GM12874 (cell line): ENCODE measurements around the gene GPR108.

Experiments used
- CTCF ChIP-seq: IDR thresholded peaks from 2 replicates; pipeline ENCODE4 v1.5.1; 2011; ENCODE audit warnings: low read depth, mild to moderate bottlenecking, control low read depth, low read length, moderate library complexity; ENCODE audit not compliant: insufficient read depth

GPR108 gene

GRCh38 chr19:6732803-6733337, 4.5 kb downstream of the GPR108 start:
- TF ChIP-seq CTCF: no peak

- no peak for TF ChIP-seq CTCF
Measured at GRCh38 chr19:6731822-6732221, 5.6 kb downstream of the GPR108 start.

DNA sequence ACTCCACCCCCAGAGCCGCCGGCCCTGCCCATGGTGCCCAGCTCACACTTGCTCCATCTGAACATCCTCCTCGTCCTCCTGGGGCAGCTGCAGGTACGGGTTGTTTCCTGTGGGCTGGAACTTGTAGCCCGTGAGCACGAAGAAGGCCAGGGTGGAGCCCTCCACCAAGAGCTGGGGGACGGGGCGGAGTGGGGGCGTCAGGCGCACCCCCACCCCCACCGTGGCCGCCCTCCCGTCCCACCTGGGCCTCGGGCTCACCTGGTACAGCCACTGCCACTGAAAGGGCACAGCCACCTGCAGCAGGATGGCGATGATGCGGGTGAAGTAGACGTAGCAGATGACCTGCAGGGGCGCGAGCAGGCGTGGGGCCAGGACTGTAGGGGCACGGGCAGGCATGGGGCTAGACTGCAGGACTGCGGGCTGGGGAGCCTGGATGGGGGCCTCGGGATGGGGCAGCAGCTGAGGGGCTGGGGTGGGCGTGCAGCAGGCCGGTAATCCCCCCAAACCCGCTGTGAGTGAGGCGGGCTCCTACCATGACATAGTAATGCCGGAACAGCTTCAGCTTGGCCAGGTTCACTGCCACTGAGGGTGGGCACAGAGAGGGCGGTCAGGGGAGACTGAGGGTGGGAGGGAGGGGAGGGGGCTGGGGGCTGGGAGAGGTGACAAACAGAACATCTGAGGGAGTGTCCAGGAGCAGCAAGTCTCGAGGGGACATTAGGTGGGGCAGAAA, 6.3 kb downstream of the GPR108 start:
- no peak for TF ChIP-seq CTCF

DNA sequence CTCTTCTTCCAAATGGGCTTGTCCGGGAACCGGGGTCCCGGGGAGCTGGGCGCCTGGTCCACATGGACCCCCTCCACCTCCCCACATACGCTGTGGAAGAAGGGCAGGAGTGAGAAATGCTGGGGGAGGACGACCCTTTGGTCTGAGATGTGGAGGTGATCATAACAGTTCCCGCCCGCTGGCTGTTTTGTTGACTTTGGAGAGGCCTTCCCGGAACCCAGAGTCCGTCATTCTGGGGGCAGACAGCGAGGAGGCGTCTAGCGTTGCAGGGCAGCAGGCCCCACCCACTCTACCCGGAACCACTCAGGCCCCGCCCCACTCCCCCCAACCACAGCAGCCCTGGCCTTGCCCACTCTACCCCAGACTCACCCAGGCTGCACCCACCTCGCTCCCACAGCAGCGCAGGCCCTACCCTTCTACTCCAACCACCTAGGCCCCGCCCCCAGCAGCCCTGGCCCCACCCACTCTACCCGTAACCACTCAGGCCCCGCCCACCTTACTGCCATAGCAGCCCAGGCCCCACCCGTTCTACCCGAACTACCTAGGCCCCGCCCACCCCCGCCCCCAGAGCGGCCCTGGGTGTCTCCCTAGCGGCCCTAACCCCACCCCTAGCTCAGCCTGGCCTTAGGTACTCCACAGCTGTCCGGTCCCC, 7.1 kb downstream of the GPR108 start:
- no peak for TF ChIP-seq CTCF

- no peak for TF ChIP-seq CTCF
Measured at GRCh38 chr19:6729573-6730152, 7.7 kb downstream of the GPR108 start.

DNA sequence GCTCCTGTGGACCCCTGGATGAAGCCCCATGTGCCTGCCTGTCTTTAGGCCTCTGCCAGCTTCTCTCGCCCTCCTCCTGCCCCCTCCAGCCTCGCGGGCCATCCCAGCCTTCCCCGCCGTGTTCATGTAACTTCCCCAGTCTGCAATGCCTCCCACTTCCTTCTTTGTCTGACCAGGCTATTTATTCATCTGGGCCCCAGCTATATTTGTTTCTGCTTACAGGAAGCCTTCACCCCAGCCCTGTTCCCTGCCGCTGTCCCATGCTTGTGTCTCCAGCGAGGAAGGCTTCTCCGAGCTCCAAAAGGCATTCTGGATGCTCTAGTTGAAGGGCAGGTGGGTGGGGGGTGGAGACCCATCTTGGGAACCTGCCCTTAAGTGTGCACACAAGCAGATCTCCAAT, 9.0 kb downstream of the GPR108 start:
- TF ChIP-seq CTCF: no peak

DNA sequence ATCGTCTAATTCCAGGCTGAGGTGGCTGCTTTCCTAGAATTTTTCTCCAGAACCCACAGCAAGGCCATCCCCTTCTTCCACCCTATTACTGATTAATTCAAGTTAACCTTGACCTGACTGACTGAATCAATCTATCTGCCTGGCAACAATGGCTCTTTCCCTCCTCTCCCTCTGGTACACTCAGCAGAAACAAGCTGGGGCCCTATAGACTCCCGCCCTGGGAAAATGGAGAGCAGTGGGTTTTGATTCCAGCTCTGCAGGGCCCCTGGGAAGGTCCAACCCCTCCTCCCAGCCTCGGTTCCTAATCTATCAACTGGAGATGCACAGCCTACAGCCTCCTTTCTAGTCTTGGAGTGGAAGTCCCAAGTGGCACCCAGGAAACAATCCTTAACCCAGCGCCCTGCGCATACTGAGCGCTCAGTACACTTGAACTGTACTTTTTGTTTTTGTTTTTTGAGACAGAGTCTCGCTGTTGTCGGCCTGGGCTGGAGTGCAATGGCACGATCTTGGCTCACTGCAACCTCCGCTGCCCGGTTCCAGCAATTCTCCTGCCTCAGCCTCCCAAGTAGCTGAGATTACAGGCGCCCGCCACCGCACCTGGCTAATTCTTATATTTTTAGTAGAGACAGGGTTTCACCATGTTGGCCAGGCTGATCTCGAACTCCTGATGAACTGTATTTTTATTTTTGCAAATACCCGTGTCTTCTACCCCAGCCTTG, 11.7 kb downstream of the GPR108 start:
- no peak for TF ChIP-seq CTCF
